Neuronal stem cell (in vitro differentiated cells): ENCODE data around the gene SCN1A.

Source experiments
- DNase-seq: peaks from one replicate; pipeline ENCODE4 v3.0.0-alpha.2; 2013; ENCODE audit warnings: low spot score
- H2AFZ ChIP-seq: one replicate; pipeline ENCODE4 v1.6.1; 2013; ENCODE audit warnings: mild to moderate bottlenecking, low read length, inconsistent platforms
- H2AK5ac ChIP-seq: 2 replicates; pipeline ENCODE4 v1.6.1; 2013; ENCODE audit warnings: low read depth, mild to moderate bottlenecking, inconsistent platforms, low read length, moderate library complexity, mixed read lengths
- H2BK120ac ChIP-seq: 2 replicates; pipeline ENCODE4 v1.6.1; 2013; ENCODE audit warnings: low read depth, mild to moderate bottlenecking, inconsistent platforms, low read length, moderate library complexity, mixed read lengths
- H2BK12ac ChIP-seq: one replicate; pipeline ENCODE4 v1.6.1; 2013; ENCODE audit warnings: low read length, inconsistent platforms
- H2BK15ac ChIP-seq: 2 replicates; pipeline ENCODE4 v1.6.1; 2013; ENCODE audit warnings: mild to moderate bottlenecking, low read length, inconsistent platforms, mixed read lengths
- H2BK5ac ChIP-seq: one replicate; pipeline ENCODE4 v1.6.1; 2013; ENCODE audit warnings: inconsistent platforms, mild to moderate bottlenecking, low read length, moderate library complexity
- H3K14ac ChIP-seq: one replicate; pipeline ENCODE4 v1.6.1; 2013; ENCODE audit warnings: low read length, inconsistent platforms
- H3K18ac ChIP-seq: 2 replicates; pipeline ENCODE4 v1.6.1; 2013; ENCODE audit warnings: low read length, inconsistent platforms
- H3K23ac ChIP-seq: 2 replicates; pipeline ENCODE4 v1.6.1; 2013; ENCODE audit warnings: low read depth, mild to moderate bottlenecking, mixed read lengths, low read length, inconsistent platforms; ENCODE audit not compliant: poor library complexity
- H3K27ac ChIP-seq: replicated peaks from 3 replicates; pipeline ENCODE4 v1.5.1; 2013; ENCODE audit warnings: low read length, inconsistent platforms
- H3K27me3 ChIP-seq, 3 experiments: 2 replicates each; pipeline ENCODE4 v1.6.1; 2013; ENCODE audit warnings: low read length in 3 of 3, mild to moderate bottlenecking in 2 of 3, inconsistent platforms in 1 of 3, low read depth in 1 of 3, mixed read lengths in 1 of 3, moderate library complexity in 1 of 3; ENCODE audit not compliant: control insufficient read depth in 3 of 3, insufficient read depth in 3 of 3
- H3K36me3 ChIP-seq, 2 donors: replicated peaks in 1 of 2; 2 replicates each; pipeline ENCODE4 v1.6.1; 2013; ENCODE audit warnings: low read length in 2 of 2; ENCODE audit not compliant: control insufficient read depth in 2 of 2, insufficient read depth in 2 of 2
- H3K4ac ChIP-seq: 2 replicates; pipeline ENCODE4 v1.6.1; 2013; ENCODE audit warnings: inconsistent platforms, mild to moderate bottlenecking, low read length, moderate library complexity
- H3K4me1 ChIP-seq, 2 donors: 1 replicate in 1 of 2; 2 replicates in 1 of 2; pipeline ENCODE4 v1.6.1; 2013; ENCODE audit warnings: low read length in 2 of 2, low read depth in 1 of 2; ENCODE audit not compliant: control insufficient read depth in 2 of 2, insufficient read depth in 1 of 2
- H3K4me2 ChIP-seq: one replicate; pipeline ENCODE4 v1.6.1; 2013; ENCODE audit warnings: mild to moderate bottlenecking, low read length, inconsistent platforms; ENCODE audit not compliant: insufficient read depth, poor library complexity, severe bottlenecking
- H3K4me3 ChIP-seq, 2 donors: 2 replicates each; pipeline ENCODE4 v1.5.1; 2013; ENCODE audit warnings: low read length in 2 of 2, mild to moderate bottlenecking in 2 of 2, inconsistent platforms in 1 of 2, moderate library complexity in 1 of 2
- H3K79me1 ChIP-seq: one replicate; pipeline ENCODE4 v1.6.1; 2013; ENCODE audit warnings: low read depth, mild to moderate bottlenecking, inconsistent platforms, low read length, moderate library complexity
- H3K9ac ChIP-seq: one replicate; pipeline ENCODE4 v1.6.1; 2013; ENCODE audit warnings: mild to moderate bottlenecking, low read depth, low read length, inconsistent platforms; ENCODE audit not compliant: poor library complexity
- H3K9me3 ChIP-seq, 2 donors: replicated peaks in 1 of 2; 2 replicates each; pipeline versions ENCODE3 to v1.6.1; 2013; ENCODE audit warnings: low read length in 2 of 2, mild to moderate bottlenecking in 2 of 2, inconsistent platforms in 1 of 2, low read depth in 1 of 2, mixed read lengths in 1 of 2, moderate library complexity in 1 of 2; ENCODE audit not compliant: control insufficient read depth in 2 of 2, insufficient read depth in 1 of 2
- H4K8ac ChIP-seq: one replicate; pipeline ENCODE4 v1.6.1; 2013; ENCODE audit warnings: low read depth, mild to moderate bottlenecking, inconsistent platforms, low read length, moderate library complexity
- H4K91ac ChIP-seq: one replicate; pipeline ENCODE4 v1.6.1; 2013; ENCODE audit warnings: low read length, low read depth, mild to moderate bottlenecking, inconsistent platforms; ENCODE audit not compliant: poor library complexity
- WGBS, 2 donors: extraction: QIAGEN DNeasy Blood & Tissue Kit; methylation state at CpG; one replicate each; pipeline ENCODE4 v1.1.7; 2013; ENCODE audit warnings: missing lambda C conversion rate in 2 of 2, mixed read lengths in 1 of 2; ENCODE audit not compliant: insufficient read length in 2 of 2, insufficient replicate concordance in 1 of 2; ENCODE audit errors: extremely low coverage in 2 of 2; 5-methylcytosine and 5-hydroxymethylcytosine counted together

SCN1A gene

GRCh38 chr2:166041613-166042012 lies 86.2 kb downstream of the SCN1A start:
- WGBS, 2 donors = no CpG with 5 or more reads among the region's 1 CpG
- Histone ChIP-seq H3K4ac (no peak overlapping the region), H3K4me3 (no peak overlapping the region), H3K9me3 (no peaks in the 10 kb centered on the region), H3K79me1 (no peaks in the 10 kb centered on the region), H2AK5ac (no peak overlapping the region), H2AFZ (no peak overlapping the region), H3K9ac (no peak overlapping the region), H3K27me3 (no peaks in the 10 kb centered on the region), H3K36me3 (no peaks in the 10 kb centered on the region), H3K18ac (no peak overlapping the region), H3K4me2 (no peak overlapping the region), H2BK15ac (no peak overlapping the region), H3K23ac (no peak overlapping the region), H4K91ac (no peak overlapping the region), H3K14ac (no peak overlapping the region), H2BK120ac (no peak overlapping the region), H4K8ac (no peak overlapping the region), H3K4me1 (peaks cover 0 to 2% of the 10 kb centered on the region in 2 donors), H3K27ac (no peak overlapping the region), H2BK5ac (no peak overlapping the region), H2BK12ac (no peak overlapping the region)
- no peak for DNase-seq

- Histone ChIP-seq H3K4ac (no peak overlapping the region), H3K27ac (no peak overlapping the region), H2BK5ac (no peak overlapping the region), H3K9me3 (peaks cover 0 to 1% of the 10 kb centered on the region in 2 donors), H2BK15ac (no peak overlapping the region), H3K23ac (no peak overlapping the region), H3K4me2 (no peak overlapping the region), H4K8ac (no peak overlapping the region), H3K27me3 (no peaks in the 10 kb centered on the region), H2AK5ac (no peak overlapping the region), H2BK120ac (no peak overlapping the region), H3K9ac (no peak overlapping the region), H3K18ac (no peak overlapping the region), H2BK12ac (no peak overlapping the region), H2AFZ (no peak overlapping the region), H3K14ac (no peak overlapping the region), H3K4me3 (no peak overlapping the region), H4K91ac (no peak overlapping the region), H3K36me3 (no peaks in the 10 kb centered on the region), H3K79me1 (no peaks in the 10 kb centered on the region), H3K4me1 (peaks cover 0 to 3% of the 10 kb centered on the region in 2 donors)
- WGBS, 2 donors = no CpG with 5 or more reads among the region's 1 CpG
- no peak for DNase-seq
Observed at GRCh38 chr2:166032361-166032760, 95.5 kb downstream of the SCN1A start.

GRCh38 chr2:166031054-166031453 lies 96.8 kb downstream of the SCN1A start:
- Histone ChIP-seq H3K4me3 (no peak overlapping the region), H2AK5ac (no peak overlapping the region), H2BK15ac (no peak overlapping the region), H4K91ac (no peak overlapping the region), H2BK5ac (no peak overlapping the region), H3K4me1 (peaks cover 0 to 3% of the 10 kb centered on the region in 2 donors), H3K27me3 (no peaks in the 10 kb centered on the region), H3K27ac (no peak overlapping the region), H3K36me3 (no peaks in the 10 kb centered on the region), H2BK120ac (no peak overlapping the region), H4K8ac (no peak overlapping the region), H3K4me2 (no peak overlapping the region), H2BK12ac (no peak overlapping the region), H3K4ac (no peak overlapping the region), H2AFZ (peak overlapping the region; percentile 32), H3K18ac (no peak overlapping the region), H3K23ac (no peak overlapping the region), H3K14ac (no peak overlapping the region), H3K9me3 (peaks cover 0 to 1% of the 10 kb centered on the region in 2 donors), H3K79me1 (no peaks in the 10 kb centered on the region), H3K9ac (no peak overlapping the region)
- WGBS, 2 donors = no CpG with 5 or more reads among the region's 2 CpGs
- no peak for DNase-seq

GRCh38 chr2:166025313-166025712 lies 102.5 kb downstream of the SCN1A start:
- no peak overlapping the region for H3K9ac ChIP-seq
- no peak for DNase-seq
- no peaks in the 10 kb centered on the region for H3K4me1 ChIP-seq
- no peaks in the 10 kb centered on the region for H3K79me1 ChIP-seq
- H3K27me3 ChIP-seq = no peaks in the 10 kb centered on the region
- H4K91ac ChIP-seq = no peak overlapping the region
- no peak overlapping the region for H2BK5ac ChIP-seq
- no peak overlapping the region for H3K4me2 ChIP-seq
- no peak overlapping the region for H3K14ac ChIP-seq
- H2BK120ac ChIP-seq = no peak overlapping the region
- no peak overlapping the region for H3K23ac ChIP-seq
- no peak overlapping the region for H3K4me3 ChIP-seq
- no peak overlapping the region for H3K18ac ChIP-seq
- no peak overlapping the region for H2AFZ ChIP-seq
- H3K36me3 ChIP-seq = no peaks in the 10 kb centered on the region
- H3K9me3 ChIP-seq = no peaks in the 10 kb centered on the region
- no peak overlapping the region for H3K4ac ChIP-seq
- H3K27ac ChIP-seq = no peak overlapping the region
- H2AK5ac ChIP-seq = no peak overlapping the region
- H2BK15ac ChIP-seq = no peak overlapping the region
- H4K8ac ChIP-seq = no peak overlapping the region
- no peak overlapping the region for H2BK12ac ChIP-seq
